ENCODE data around the gene PIAS4. TPM values are rescaled to one million over a fixed set of nuclear protein-coding genes. Genes with fewer than 3 reads are reported as not detected.
A peak's percentile ranks its signal among the peaks of the same experiment; 100 is the strongest.

The PIAS4 gene
- total and polyA plus RNA-seq, 2 experiments from 2014 or later: 6.9 to 16.8 TPM

DNA sequence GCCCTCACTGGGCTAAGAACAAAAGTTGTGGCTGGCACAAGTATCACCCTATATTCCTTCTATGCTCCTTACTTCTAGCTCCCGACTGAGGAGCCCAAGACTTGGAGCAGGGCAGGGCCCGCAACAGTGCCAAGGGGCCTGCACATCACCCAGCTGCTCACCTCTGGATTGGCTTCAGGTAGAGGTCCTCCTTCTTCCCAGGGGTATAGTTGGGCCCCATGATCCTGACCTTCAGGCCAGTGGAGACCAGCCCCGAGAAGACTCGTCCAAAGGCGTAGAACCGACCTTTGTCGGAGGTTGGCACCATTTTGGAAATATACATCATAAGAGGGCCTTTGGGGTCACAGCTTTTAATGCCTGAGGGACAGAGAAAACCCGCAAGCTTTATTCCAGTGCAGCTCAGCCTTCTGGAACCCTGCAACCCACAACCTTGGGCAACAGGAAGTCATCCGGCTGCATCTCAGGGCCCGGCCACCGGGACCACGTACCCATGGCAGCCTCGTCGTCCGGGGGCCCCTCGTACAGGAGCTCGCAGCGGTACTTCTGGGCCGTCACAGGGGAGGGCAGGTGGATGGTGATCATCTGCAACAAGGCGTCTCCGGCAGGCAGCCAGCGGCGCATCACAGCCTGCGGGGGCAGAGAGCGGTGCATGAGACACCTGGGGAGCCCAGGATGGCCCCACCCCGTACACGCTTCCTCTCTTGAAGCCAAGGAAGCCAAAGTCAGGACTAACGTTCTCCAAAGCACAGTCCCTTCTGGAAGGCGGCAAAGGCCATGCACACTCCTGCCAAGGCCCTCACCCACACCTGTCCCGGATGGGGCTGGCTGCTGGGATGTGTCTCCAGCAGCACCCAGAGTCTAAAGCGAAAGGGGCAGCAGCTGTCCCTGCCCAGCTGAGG lies 26.9 kb upstream of the PIAS4 start:
- H3K4me3 ChIP-seq: no peak overlapping the region
- H4K20me1 ChIP-seq (ENCODE audit: insufficient read depth): peaks cover 31% of the 10 kb centered on the region
- H3K4me1 ChIP-seq (ENCODE audit: insufficient read depth): peaks cover under 1% of the 10 kb centered on the region; the same call in 1 of the 2 replicates
- in situ Hi-C loops (cut with MboI): no loop called here
- peak; percentile 19 for DNase-seq
- H3K27ac ChIP-seq: 0 out of 2 replicates have a peak overlapping the region, but pooled peaks have one; percentile 5
- no peaks in the 10 kb centered on the region for H3K27me3 ChIP-seq (replicated peaks; ENCODE audit: insufficient read depth)
- WGBS, 2 experiments (ENCODE audit: low coverage in 1 of 2, low lambda C conversion rate in 2 of 2, missing lambda C conversion rate in 2 of 2): 87% methylated on average over 30 to 31 of the region's 31 CpGs
- H2AFZ ChIP-seq: no peak overlapping the region
- H3K36me3 ChIP-seq (ENCODE audit: low read depth): peaks cover 82% of the 10 kb centered on the region
- H3K79me2 ChIP-seq (ENCODE audit: insufficient read depth): peaks cover 97% of the 10 kb centered on the region
- TF ChIP-seq EZH2 (IDR thresholded peaks at IDR 0.05; ENCODE audit: insufficient read depth, poor library complexity, severe bottlenecking): no peak
- TF ChIP-seq EZH2phosphoT487 (IDR thresholded peaks at IDR 0.05; ENCODE audit: insufficient read depth, low read depth): no peak
- no peak overlapping the region for H3K9ac ChIP-seq
- no peak overlapping the region for H3K4me2 ChIP-seq (ENCODE audit: unreplicated experiment)
- H3F3A ChIP-seq (ENCODE audit: insufficient read depth): peaks cover 56% of the 10 kb centered on the region
- H3K9me3 ChIP-seq (ENCODE audit: low read depth): no peaks in the 10 kb centered on the region
- H3K9me2 ChIP-seq (ENCODE audit: insufficient read depth): no peaks in the 10 kb centered on the region

DNA sequence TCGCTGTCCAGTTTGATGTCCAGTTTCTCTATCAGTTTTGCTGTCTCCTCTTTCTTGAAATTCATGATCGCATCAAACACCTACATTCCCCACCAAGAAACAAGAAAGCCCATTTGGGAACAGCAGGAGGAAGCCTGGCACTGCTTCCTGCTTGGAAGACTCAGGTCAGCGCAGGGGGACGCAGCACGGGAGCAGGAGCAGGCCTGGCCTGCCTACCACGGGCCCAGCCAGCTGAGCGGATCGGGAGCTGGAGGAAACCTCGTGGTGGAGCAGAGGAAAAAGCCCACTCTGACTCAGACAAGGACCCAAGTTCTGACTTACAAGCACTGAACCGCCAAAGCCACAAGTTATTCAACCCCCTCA lies 26.2 kb upstream of the PIAS4 start:
- Histone ChIP-seq H3K36me3 (ENCODE audit: low read depth) (peaks cover 75% of the 10 kb centered on the region), H3K4me2 (ENCODE audit: unreplicated experiment) (no peak overlapping the region), H3F3A (ENCODE audit: insufficient read depth) (peaks cover 53% of the 10 kb centered on the region), H3K27ac (no peak overlapping the region), H3K9me2 (ENCODE audit: insufficient read depth) (no peaks in the 10 kb centered on the region), H3K4me3 (no peak overlapping the region), H3K9ac (no peak overlapping the region), H3K27me3 (replicated peaks; ENCODE audit: insufficient read depth) (no peaks in the 10 kb centered on the region), H4K20me1 (ENCODE audit: insufficient read depth) (peaks cover 31% of the 10 kb centered on the region), H3K9me3 (ENCODE audit: low read depth) (no peaks in the 10 kb centered on the region), H3K4me1 (ENCODE audit: insufficient read depth) (peaks cover 7% of the 10 kb centered on the region), H2AFZ (no peak overlapping the region), H3K79me2 (ENCODE audit: insufficient read depth) (peaks cover 93% of the 10 kb centered on the region)
- DNase-seq: peak; percentile 39
- in situ Hi-C loops (cut with MboI): no loop called here
- 84 to 87% methylated on average over 10 of the region's 10 CpGs for WGBS, 2 experiments (ENCODE audit: low coverage in 1 of 2, low lambda C conversion rate in 2 of 2, missing lambda C conversion rate in 2 of 2)
- TF ChIP-seq EZH2phosphoT487 (IDR thresholded peaks at IDR 0.05; ENCODE audit: insufficient read depth, low read depth): no peak
- no peak for TF ChIP-seq EZH2 (IDR thresholded peaks at IDR 0.05; ENCODE audit: insufficient read depth, poor library complexity, severe bottlenecking)

DNA sequence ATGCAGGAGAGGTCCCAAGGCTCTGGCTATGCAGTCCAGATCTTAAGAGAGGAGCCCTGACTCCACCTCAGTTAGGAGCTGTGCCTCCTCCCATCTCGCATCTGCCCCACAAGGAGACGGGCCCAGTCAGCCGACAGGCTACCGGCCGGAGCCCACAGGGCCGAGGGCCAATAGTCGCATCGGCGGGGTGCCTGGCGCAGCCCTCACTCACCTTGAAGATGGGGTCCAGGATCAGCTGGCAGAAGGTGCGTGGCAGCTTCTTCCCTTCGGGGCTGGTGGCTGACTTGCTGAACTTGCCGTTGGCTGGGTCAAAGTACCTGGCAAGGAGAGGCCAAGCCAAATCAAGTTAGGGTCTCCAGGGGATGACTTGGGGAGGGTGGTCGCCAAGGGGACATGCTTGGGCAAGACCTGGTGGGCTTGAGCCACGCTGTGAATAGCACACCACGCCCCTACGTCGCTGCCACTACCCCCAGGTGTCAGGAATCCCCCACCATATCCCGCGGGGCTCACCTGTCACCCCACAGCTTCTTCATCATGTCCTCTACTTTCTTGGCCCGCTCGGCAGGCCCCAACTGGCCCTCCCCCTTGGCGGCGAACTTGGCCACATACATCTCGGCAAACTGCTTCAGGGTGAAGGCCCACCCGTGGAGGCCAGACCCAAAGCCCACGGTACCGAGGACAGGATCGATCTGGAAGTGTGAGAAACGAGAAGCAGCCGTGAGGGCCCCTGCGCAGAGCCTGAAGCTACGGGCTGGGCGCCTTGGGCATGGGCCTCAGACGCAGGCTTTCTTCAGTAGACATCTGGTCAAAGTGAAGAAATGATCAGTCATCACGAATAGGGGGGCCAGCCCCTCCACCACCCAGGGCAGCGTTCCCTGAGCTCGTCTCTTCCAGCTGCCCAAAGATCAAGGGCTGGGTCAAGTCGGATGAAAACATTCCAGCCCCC lies 25.5 kb upstream of the PIAS4 start:
- Histone ChIP-seq H4K20me1 (ENCODE audit: insufficient read depth) (peaks cover 31% of the 10 kb centered on the region), H3K36me3 (ENCODE audit: low read depth) (peaks cover 69% of the 10 kb centered on the region), H3K79me2 (ENCODE audit: insufficient read depth) (peaks cover 87% of the 10 kb centered on the region), H3K9me3 (ENCODE audit: low read depth) (no peaks in the 10 kb centered on the region), H3K4me3 (0 out of 2 replicates have a peak overlapping the region, but pooled peaks have one; percentile 97), H3K9me2 (ENCODE audit: insufficient read depth) (no peaks in the 10 kb centered on the region), H3K9ac (0 out of 2 replicates have a peak overlapping the region, but pooled peaks have one; percentile 17), H3K4me1 (ENCODE audit: insufficient read depth) (peaks cover 11% of the 10 kb centered on the region), H3F3A (ENCODE audit: insufficient read depth) (peaks cover 50% of the 10 kb centered on the region), H3K4me2 (ENCODE audit: unreplicated experiment) (no peak overlapping the region), H2AFZ (no peak overlapping the region), H3K27ac (peak overlapping the region; percentile 20; the same call in 1 of the 2 replicates), H3K27me3 (replicated peaks; ENCODE audit: insufficient read depth) (no peaks in the 10 kb centered on the region)
- in situ Hi-C loops (cut with MboI): no loop called here
- TF ChIP-seq EZH2phosphoT487 (IDR thresholded peaks at IDR 0.05; ENCODE audit: insufficient read depth, low read depth) (no peak), EZH2 (IDR thresholded peaks at IDR 0.05; ENCODE audit: insufficient read depth, poor library complexity, severe bottlenecking) (no peak)
- peak; percentile 36 for DNase-seq
- 75 to 81% methylated on average over 39 of the region's 39 CpGs for WGBS, 2 experiments (ENCODE audit: low coverage in 1 of 2, low lambda C conversion rate in 2 of 2, missing lambda C conversion rate in 2 of 2)
